ENCODE data around the gene AQP2.

The AQP2 gene

GRCh38 chr12:49954863-49955830 lies 4.6 kb downstream of the AQP2 start:
- DNase-seq (ENCODE audit: low read depth): no peak
- H3K4me3 ChIP-seq (ENCODE audit: control insufficient read depth, low read depth, low read length): no peak overlapping the region
- no peak for TF ChIP-seq CTCF (conservative IDR thresholded peaks at IDR 0.05; ENCODE audit: control insufficient read depth, insufficient read depth, low read depth, low read length)

GRCh38 chr12:49955899-49956662 lies 5.5 kb downstream of the AQP2 start:
- no peak overlapping the region for H3K4me3 ChIP-seq (ENCODE audit: control insufficient read depth, low read depth, low read length)
- DNase-seq (ENCODE audit: low read depth): no peak
- TF ChIP-seq CTCF (conservative IDR thresholded peaks at IDR 0.05; ENCODE audit: control insufficient read depth, insufficient read depth, low read depth, low read length): no peak

GRCh38 chr12:49956663-49957569 lies 6.4 kb downstream of the AQP2 start:
- no peak for TF ChIP-seq CTCF (conservative IDR thresholded peaks at IDR 0.05; ENCODE audit: control insufficient read depth, insufficient read depth, low read depth, low read length)
- DNase-seq (ENCODE audit: low read depth): no peak
- no peak overlapping the region for H3K4me3 ChIP-seq (ENCODE audit: control insufficient read depth, low read depth, low read length)

GRCh38 chr12:49957570-49957967 lies 7.0 kb downstream of the AQP2 start:
- DNase-seq (ENCODE audit: low read depth): no peak
- no peak for TF ChIP-seq CTCF (conservative IDR thresholded peaks at IDR 0.05; ENCODE audit: control insufficient read depth, insufficient read depth, low read depth, low read length)
- H3K4me3 ChIP-seq (ENCODE audit: control insufficient read depth, low read depth, low read length): no peak overlapping the region

GRCh38 chr12:49959685-49960473 lies 9.3 kb downstream of the AQP2 start:
- no peak overlapping the region for H3K4me3 ChIP-seq (ENCODE audit: control insufficient read depth, low read depth, low read length)
- TF ChIP-seq CTCF (conservative IDR thresholded peaks at IDR 0.05; ENCODE audit: control insufficient read depth, insufficient read depth, low read depth, low read length): no peak
- DNase-seq (ENCODE audit: low read depth): no peak
